NCI-H2227 (cell line): ENCODE data around the gene OTOF.

Experiments used
- DNase-seq: peaks from one replicate; lab custom pipeline; 2025; ENCODE audit not compliant: unreplicated experiment; lab: John Stamatoyannopoulos, UW

The OTOF gene

GRCh38 chr2:26454561-26455001 lies 23.3 kb downstream of the OTOF start:
- no peak for DNase-seq

GRCh38 chr2:26453421-26454329 lies 24.2 kb downstream of the OTOF start:
- DNase-seq, result no peak

GRCh38 chr2:26451700-26452099 lies 26.2 kb downstream of the OTOF start:
- no peak for DNase-seq

DNA sequence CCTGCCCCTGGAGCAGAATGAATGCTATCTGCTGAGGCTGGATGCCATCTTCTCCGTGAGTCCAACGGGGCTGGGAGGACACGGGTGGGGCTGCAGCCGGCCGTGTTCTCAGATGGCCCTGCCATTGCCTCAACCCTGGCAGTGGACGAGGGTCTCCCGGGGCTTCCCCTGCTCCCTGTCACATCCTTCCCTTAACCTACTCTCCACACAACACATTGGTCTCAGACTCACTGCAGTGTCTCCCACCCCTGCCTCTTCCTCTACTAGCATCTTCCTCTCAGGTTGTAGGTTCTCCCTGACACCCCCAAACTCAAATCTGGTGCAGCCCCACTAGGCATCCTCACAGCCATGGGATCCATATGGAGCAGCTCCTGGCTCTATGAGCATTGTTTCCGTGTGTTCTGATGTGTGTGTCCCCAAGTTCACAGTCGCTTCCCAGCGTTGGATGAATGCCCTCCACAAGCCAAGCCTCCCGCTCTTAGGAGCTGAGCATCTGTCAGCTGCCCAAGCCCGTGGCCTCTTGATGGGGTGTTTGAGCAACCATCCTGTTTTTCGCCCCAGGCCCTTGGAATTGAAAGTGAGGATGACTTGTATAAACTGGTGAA lies 27.8 kb downstream of the OTOF start:
- no peak for DNase-seq

DNA sequence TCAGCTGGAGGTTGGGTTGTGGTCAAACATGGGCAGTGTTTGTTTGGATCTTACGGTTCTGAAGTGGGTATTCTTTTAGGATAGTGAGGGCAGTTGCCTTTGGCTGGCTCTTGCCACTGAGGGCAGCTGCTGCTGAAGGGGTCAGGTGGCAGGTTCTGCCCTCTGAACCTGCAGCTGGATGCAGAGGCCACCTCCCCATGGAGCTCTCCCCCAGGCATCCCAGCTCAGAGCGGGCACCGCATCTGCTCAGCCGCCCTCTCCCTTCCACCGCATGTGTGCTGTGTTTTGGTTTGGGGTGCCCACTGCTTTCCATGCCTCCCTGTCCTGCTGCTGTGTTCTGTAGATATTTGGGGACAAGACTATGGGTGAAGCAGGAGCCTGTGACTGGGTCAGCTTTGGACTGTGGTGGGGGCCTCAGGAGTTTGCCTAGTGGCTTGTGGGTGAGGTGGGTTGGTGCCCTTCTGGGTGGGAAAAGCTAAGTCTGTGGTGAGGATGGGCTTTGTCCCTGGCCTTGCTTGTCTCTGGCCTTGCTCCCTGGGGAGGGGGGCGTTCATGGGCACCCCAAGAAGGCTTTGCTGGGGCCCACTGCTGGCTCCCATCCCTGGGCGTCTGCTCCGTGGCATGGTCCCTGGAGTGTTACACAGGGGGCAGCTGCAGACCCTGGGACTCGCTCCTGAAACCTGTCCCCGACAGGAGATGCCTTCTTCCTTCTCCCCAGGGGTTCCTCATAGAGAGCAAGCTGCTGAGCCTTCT lies 28.5 kb downstream of the OTOF start:
- DNase-seq, result no peak

DNA sequence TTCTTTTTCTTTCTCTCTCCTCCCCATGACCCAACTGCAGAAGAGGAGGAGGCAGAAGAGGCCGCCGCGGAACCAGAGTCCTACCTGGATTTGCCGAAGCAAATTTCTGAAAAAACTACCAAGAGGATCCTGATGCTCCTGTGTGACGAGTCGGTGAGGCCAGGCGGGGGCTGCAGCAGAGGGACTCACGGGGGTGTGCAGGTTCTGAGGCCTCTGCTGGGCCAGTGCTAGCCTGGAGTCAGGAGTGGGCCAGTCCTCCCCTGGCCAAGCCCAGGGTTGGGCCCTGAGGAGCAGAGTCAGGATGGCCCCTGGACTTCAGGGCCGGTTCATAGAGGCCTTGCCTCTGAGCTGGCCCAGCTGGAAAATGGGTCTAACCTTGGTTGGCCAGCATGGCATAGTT lies 29.3 kb downstream of the OTOF start:
- no peak for DNase-seq

GRCh38 chr2:26444236-26444635 lies 33.7 kb downstream of the OTOF start:
- no peak for DNase-seq

DNA sequence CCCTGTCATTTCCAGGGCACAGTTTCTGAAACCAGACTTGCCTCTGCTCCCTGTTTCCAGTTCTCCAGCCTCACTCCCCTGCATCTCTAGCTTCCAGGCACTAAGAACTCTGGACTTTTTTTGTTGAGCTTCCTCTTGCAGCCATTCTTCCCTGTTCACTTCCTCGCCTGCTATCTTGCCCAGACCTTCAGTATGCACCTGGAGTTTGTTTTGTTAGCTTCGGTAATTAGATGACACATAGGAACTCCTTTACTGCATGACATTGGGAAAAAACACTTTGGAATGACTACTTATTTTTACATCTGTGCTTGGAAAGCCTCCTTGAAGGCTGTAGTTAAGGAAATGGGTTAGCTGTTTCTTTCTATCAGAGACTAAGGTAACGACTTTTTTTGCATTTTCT lies 35.2 kb downstream of the OTOF start:
- DNase-seq, result no peak

- no peak for DNase-seq
Observed at GRCh38 chr2:26442301-26442700, 35.6 kb downstream of the OTOF start.

GRCh38 chr2:26438926-26439325 lies 39.0 kb downstream of the OTOF start:
- DNase-seq, result no peak

DNA sequence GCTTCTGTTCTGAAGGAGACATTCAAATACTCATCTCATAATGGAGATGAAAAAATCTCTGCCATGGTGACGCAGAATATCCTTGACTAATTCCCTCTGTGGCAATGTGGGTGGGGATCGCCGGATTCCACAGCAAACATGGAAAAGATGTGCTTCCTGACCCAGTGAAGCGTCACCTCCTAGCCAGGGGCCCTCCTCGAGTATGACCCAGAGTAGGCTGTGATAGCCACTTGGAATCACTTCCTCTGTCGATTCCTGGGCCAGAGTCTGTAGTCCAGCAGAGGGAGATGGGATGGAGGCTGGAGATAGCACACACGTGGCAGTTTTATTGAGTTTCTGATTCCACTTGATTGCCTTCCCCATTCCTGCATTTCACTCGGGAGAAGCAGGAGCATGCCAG lies 39.4 kb downstream of the OTOF start:
- no peak for DNase-seq

DNA sequence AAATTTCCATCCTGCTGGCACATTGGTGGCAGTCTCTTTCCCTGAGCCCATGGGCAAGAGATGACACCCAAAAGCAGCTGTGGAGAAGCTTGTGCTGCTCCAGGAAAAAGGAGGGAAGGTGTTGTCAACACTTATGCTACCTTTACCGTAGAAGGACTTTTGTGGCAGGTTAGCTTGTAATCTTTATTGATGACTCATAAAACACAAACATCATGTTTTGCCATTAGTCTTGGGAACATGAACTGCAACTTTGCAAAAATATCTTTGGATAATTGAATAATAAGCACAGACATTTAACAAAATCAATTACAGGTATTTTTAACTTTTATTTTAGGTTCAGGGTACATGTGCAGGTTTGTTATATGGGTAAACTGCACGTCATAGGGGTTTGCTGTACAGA lies 42.8 kb downstream of the OTOF start:
- no peak for DNase-seq

GRCh38 chr2:26432859-26433258 lies 45.1 kb downstream of the OTOF start:
- no peak for DNase-seq

- DNase-seq, result no peak
Observed at GRCh38 chr2:26432363-26432762, 45.6 kb downstream of the OTOF start.

GRCh38 chr2:26430826-26431225 lies 47.1 kb downstream of the OTOF start:
- no peak for DNase-seq

DNA sequence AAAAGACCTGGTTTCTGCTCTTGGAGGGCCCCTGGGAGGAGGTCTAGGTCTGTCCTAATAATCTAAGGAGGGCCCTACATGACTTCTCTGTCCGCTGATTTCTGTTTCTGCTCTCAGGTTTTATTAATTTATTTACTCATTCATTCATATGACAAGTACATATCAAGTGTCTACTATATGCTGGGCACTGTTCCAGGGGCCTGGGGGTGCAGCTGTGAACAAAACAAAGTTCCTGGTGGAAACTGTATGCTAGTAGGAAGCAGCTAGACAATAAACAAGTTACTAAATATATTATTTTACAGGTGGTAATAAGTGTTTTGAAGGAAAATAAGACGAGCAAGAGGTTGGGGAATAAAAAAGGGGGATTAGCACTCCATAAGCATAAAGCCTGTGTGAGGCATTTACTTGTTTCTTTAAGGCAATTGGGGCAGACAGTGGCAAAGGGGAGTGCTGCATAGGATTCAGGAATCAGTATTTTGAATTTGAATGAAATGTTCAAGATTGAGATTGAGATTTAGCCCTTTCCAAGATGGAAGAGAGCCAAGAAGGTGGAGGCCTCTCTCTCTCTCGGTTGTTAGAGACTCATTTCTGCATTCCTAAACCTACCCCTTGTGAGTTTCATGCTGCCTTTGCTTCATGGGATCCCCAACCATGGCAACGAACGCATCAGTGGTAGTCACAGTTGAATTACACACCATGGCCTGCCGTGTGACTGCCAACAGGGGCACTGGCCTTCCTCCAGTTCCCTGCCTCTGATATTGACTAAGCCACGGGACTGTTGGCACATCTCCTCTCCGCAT lies 47.9 kb downstream of the OTOF start:
- no peak for DNase-seq

GRCh38 chr2:26428846-26429245 lies 49.1 kb downstream of the OTOF start:
- no peak for DNase-seq

DNA sequence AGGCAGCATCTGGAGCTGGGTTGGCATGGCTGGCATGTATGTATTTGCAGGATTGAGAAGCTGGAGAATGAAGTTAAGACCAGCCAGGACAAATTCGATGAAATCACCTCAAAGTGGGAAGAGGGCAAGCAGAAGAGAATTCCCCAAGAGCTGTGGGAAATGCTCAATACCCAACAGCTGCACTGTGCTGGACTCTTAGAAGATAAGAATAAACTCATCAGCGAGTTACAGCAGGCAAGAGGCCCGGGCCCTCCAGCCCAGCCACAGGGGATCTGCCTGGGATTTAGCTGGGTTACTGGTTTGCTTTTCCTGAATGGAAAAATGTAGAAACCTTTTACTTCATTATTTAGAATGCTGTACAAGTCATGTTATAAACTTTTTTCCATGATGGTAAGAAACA lies 53.7 kb downstream of the OTOF start:
- no peak for DNase-seq

DNA sequence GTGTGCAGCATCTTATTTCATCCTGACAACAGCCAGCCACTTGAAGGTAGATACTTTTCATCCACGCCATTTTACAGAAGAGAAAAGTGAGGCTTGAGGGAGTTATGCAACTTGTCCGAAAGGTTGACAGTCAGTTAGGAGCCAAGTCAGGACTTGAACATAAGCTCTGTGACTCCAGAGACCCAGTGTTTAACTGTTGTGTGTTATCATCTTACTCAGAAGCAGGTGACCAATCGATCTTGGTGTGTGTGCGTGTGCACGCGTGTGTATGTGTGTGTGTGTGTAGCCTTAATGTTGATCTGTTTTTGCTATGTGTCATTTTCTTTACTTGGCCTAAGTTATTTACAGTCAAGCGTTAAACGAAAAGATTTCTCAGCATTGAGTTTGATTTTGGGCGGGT lies 54.2 kb downstream of the OTOF start:
- no peak for DNase-seq

- no peak for DNase-seq
Observed at GRCh38 chr2:26422947-26423629, 54.8 kb downstream of the OTOF start.
